Upper lobe of left lung (tissue), 4 donors: ENCODE results near the gene ZG16.

Source experiments
- EP300 ChIP-seq, 4 donors: sonication (generic); formaldehyde crosslinking; IDR thresholded peaks; one replicate each; pipeline ENCODE4 v1.5.1; 2017; ENCODE audit warnings: antibody characterized with exemption in 4 of 4, control low read depth in 2 of 4
- POLR2A ChIP-seq, 4 donors: fragments of 450-650 bp; IDR thresholded peaks; one replicate each; pipeline ENCODE4 v1.5.1; 2016 to 2017; ENCODE audit warnings: antibody characterized with exemption in 4 of 4, mild to moderate bottlenecking in 2 of 4
- TF ChIP-seq, protein P1 (sequence below), 6 experiments: fragments of 450-650 bp in 4 of 6; fragments of 200-600 bp in 2 of 6; sonication (generic) in 2 of 6; IDR thresholded peaks; one replicate each; pipeline ENCODE4 v1.5.1; 2016 to 2019; ENCODE audit warnings: antibody characterized with exemption in 6 of 6

DNA sequence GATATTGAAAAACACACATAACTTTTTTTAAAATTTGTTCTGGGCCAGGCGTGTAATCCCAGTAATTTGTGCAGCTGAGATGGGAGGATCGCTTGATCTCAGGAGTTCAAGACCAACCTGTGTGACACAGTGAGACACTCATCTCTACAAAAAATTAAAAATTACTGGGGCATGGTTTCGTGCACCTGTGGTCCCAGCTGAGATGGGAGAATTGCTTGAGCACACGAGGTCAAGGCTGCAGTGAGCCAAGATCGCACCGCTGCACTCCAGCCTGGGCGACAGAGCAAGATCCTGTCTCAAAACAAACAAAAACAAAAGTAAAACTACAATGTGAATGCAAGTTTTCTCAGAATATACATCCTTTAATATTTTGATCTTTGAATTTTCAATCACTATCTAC lies 47.4 kb upstream of the ZG16 start:
- TF ChIP-seq, protein P1, sequence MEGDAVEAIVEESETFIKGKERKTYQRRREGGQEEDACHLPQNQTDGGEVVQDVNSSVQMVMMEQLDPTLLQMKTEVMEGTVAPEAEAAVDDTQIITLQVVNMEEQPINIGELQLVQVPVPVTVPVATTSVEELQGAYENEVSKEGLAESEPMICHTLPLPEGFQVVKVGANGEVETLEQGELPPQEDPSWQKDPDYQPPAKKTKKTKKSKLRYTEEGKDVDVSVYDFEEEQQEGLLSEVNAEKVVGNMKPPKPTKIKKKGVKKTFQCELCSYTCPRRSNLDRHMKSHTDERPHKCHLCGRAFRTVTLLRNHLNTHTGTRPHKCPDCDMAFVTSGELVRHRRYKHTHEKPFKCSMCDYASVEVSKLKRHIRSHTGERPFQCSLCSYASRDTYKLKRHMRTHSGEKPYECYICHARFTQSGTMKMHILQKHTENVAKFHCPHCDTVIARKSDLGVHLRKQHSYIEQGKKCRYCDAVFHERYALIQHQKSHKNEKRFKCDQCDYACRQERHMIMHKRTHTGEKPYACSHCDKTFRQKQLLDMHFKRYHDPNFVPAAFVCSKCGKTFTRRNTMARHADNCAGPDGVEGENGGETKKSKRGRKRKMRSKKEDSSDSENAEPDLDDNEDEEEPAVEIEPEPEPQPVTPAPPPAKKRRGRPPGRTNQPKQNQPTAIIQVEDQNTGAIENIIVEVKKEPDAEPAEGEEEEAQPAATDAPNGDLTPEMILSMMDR (IDR thresholded peaks at IDR 0.05) = no peak
- TF ChIP-seq EP300 (IDR thresholded peaks at IDR 0.05) = no peak
- TF ChIP-seq POLR2A (IDR thresholded peaks at IDR 0.05) = no peak
